Liver (tissue), 9 donors: ENCODE measurements around the gene URAD. TPM values are rescaled to one million over a fixed set of nuclear protein-coding genes. Genes with fewer than 3 reads are reported as not detected.
A peak's percentile ranks its signal among the peaks of the same experiment; 100 is the strongest.

Source experiments
- DNase-seq: peaks from one replicate; pipeline ENCODE4 v3.0.0-alpha.2; 2017; ENCODE audit warnings: low spot score
- H3K27ac ChIP-seq, 2 donors: one replicate each; pipeline ENCODE4 v1.7.0; 2013; ENCODE audit warnings: inconsistent platforms in 2 of 2, low read length in 2 of 2, control low read depth in 1 of 2, low read depth in 1 of 2, mild to moderate bottlenecking in 1 of 2
- H3K27me3 ChIP-seq, 4 donors: one replicate each; pipeline versions ENCODE4 v1.6.1 to v1.7.0; 2013; ENCODE audit warnings: low read length in 3 of 4, inconsistent platforms in 1 of 4, mild to moderate bottlenecking in 1 of 4, moderate library complexity in 1 of 4; ENCODE audit not compliant: control insufficient read depth in 4 of 4, insufficient read depth in 4 of 4
- H3K36me3 ChIP-seq, 4 donors: one replicate each; pipeline versions ENCODE4 v1.6.1 to v1.7.0; 2013; ENCODE audit warnings: low read length in 3 of 4, mild to moderate bottlenecking in 3 of 4, low read depth in 1 of 4, moderate library complexity in 1 of 4; ENCODE audit not compliant: control insufficient read depth in 4 of 4, insufficient read depth in 3 of 4
- H3K4me1 ChIP-seq, 4 donors: one replicate each; pipeline versions ENCODE4 v1.6.1 to v1.7.0; 2013; ENCODE audit warnings: low read length in 3 of 4, mild to moderate bottlenecking in 3 of 4, moderate library complexity in 1 of 4; ENCODE audit not compliant: control insufficient read depth in 4 of 4, insufficient read depth in 4 of 4
- H3K4me3 ChIP-seq, 3 donors: one replicate each; pipeline versions ENCODE4 v1.6.1 to v1.7.0; 2013; ENCODE audit warnings: low read length in 3 of 3, control low read depth in 1 of 3, low read depth in 1 of 3, mild to moderate bottlenecking in 1 of 3
- H3K9ac ChIP-seq, 2 donors: one replicate each; pipeline ENCODE4 v1.7.0; 2013; ENCODE audit warnings: low read length in 2 of 2, mild to moderate bottlenecking in 2 of 2, moderate library complexity in 2 of 2, control low read depth in 1 of 2, low read depth in 1 of 2
- H3K9me3 ChIP-seq, 4 donors: one replicate each; pipeline versions ENCODE4 v1.6.1 to v1.7.0; 2013; ENCODE audit warnings: low read length in 3 of 4; ENCODE audit not compliant: control insufficient read depth in 4 of 4
- ATF3 ChIP-seq: IDR thresholded peaks from 2 replicates; pipeline ENCODE4 v1.6.1; 2016; ENCODE audit warnings: antibody characterized with exemption
- CTCF ChIP-seq: fragments of 150-350 bp; IDR thresholded peaks from 2 replicates; pipeline ENCODE4 v1.5.1; 2017; ENCODE audit warnings: improper control_type of control experiment, low read depth, low read length; ENCODE audit not compliant: missing input control
- EGR1 ChIP-seq, 2 donors: IDR thresholded peaks; 2 replicates each; pipeline ENCODE4 v1.6.1; 2016 to 2018; ENCODE audit warnings: antibody characterized with exemption in 2 of 2, low read depth in 2 of 2
- FOXA1 ChIP-seq: IDR thresholded peaks from 2 replicates; pipeline ENCODE4 v1.6.1; 2016; ENCODE audit warnings: antibody characterized with exemption
- FOXA2 ChIP-seq: IDR thresholded peaks from 2 replicates; pipeline ENCODE4 v1.6.1; 2016; ENCODE audit warnings: antibody characterized with exemption
- GABPA ChIP-seq, 2 donors: IDR thresholded peaks in 1 of 2; conservative IDR thresholded peaks in 1 of 2; 2 replicates each; pipeline ENCODE4 v1.6.1; 2016; ENCODE audit warnings: antibody characterized with exemption in 2 of 2, mild to moderate bottlenecking in 1 of 2, moderate library complexity in 1 of 2
- HNF4A ChIP-seq, 2 donors: conservative IDR thresholded peaks; 2 replicates each; pipeline ENCODE4 v1.6.1; 2016; ENCODE audit warnings: antibody characterized with exemption in 2 of 2, mild to moderate bottlenecking in 2 of 2
- HNF4G ChIP-seq: IDR thresholded peaks from 2 replicates; pipeline ENCODE4 v1.6.1; 2016; ENCODE audit warnings: antibody characterized with exemption
- JUND ChIP-seq, 2 donors: IDR thresholded peaks; 2 replicates each; pipeline ENCODE4 v1.6.1; 2016; ENCODE audit warnings: antibody characterized with exemption in 2 of 2
- MAX ChIP-seq: IDR thresholded peaks from 2 replicates; pipeline ENCODE4 v1.6.1; 2016; ENCODE audit warnings: antibody characterized with exemption
- NR2F2 ChIP-seq: IDR thresholded peaks from 2 replicates; pipeline ENCODE4 v1.6.1; 2016; ENCODE audit warnings: antibody characterized with exemption
- RAD21 ChIP-seq, 2 donors: IDR thresholded peaks; 2 replicates each; pipeline ENCODE4 v1.6.1; 2016; ENCODE audit warnings: antibody characterized with exemption in 2 of 2, mild to moderate bottlenecking in 2 of 2
- REST ChIP-seq: IDR thresholded peaks from 2 replicates; pipeline ENCODE4 v1.6.1; 2016; ENCODE audit warnings: antibody characterized with exemption, mild to moderate bottlenecking
- RXRA ChIP-seq, 2 donors: IDR thresholded peaks; 2 replicates each; pipeline ENCODE4 v1.6.1; 2017 to 2018; ENCODE audit warnings: antibody characterized with exemption in 2 of 2, mild to moderate bottlenecking in 1 of 2
- SP1 ChIP-seq: IDR thresholded peaks from 2 replicates; pipeline ENCODE4 v1.6.1; 2018; ENCODE audit warnings: antibody characterized with exemption, mild to moderate bottlenecking
- TAF1 ChIP-seq: conservative IDR thresholded peaks from 2 replicates; pipeline ENCODE4 v1.6.1; 2016; ENCODE audit warnings: antibody characterized with exemption, mild to moderate bottlenecking
- YY1 ChIP-seq: IDR thresholded peaks from 2 replicates; pipeline ENCODE4 v1.6.1; 2016; ENCODE audit warnings: antibody characterized with exemption, mild to moderate bottlenecking
- ZBTB33 ChIP-seq: IDR thresholded peaks from 2 replicates; pipeline ENCODE4 v1.6.1; 2016; ENCODE audit warnings: antibody characterized with exemption
- WGBS: extraction: QIAGEN DNeasy Blood & Tissue Kit; methylation state at CpG from one replicate; pipeline ENCODE4 v1.1.7; 2013; 5-methylcytosine and 5-hydroxymethylcytosine counted together
- polyA plus RNA-seq, 2 donors: library from polyadenylated mRNA; stranded (reverse) in 1 of 2; unstranded in 1 of 2; fragments of 200-250 nt in 1 of 2; fragments of >200 nt in 1 of 2; fragmentation: Nextera tagmentation in 1 of 2; extraction: Ambion mirVana in 1 of 2; gene quantifications; one replicate each; pipeline versions ENCODE4 v1.2.1 to v1.2.3, GENCODE V29; 2013 to 2015
- total RNA-seq, 2 donors: library from RNA; depleted of rRNA; stranded (reverse); fragments of >200 nt; gene quantifications; one replicate each; pipeline ENCODE4 v1.2.3, GENCODE V29; 2014
- donor health status: healthy.
- donor health status: healthy.
- donor health status: healthy.
- donor health status: healthy.
- donor health status: healthy.

The URAD gene
- total and polyA plus RNA-seq, 4 donors, result not detected

- H3K27ac ChIP-seq, result peak overlapping the region; percentile 84 to 94
- H3K36me3 ChIP-seq, result no peaks in the 10 kb centered on the region
- peak overlapping the region in 2 of 3 donors; percentile 61 to 80 for H3K4me3 ChIP-seq
- H3K27me3 ChIP-seq, result no peaks in the 10 kb centered on the region
- 6% methylated on average over 30 of the region's 30 CpGs for WGBS
- peaks cover 8 to 17% (median 15%) of the 10 kb centered on the region in 4 donors for H3K4me1 ChIP-seq
- TF ChIP-seq GABPA (IDR thresholded peaks at IDR 0.05 in 1 of 2, conservative IDR thresholded peaks at IDR 0.05 in 1 of 2) (no peak), ZBTB33 (no peak), JUND (IDR thresholded peaks at IDR 0.05) (no peak), FOXA2 (no peak), ATF3 (peak; percentile 22), TAF1 (peak; percentile 76), YY1 (peak; percentile 60), RXRA (IDR thresholded peaks at IDR 0.05) (peak; percentile 38 to 55), EGR1 (IDR thresholded peaks at IDR 0.05; ENCODE audit: low read depth in 2 of 2) (peak; percentile 26 to 36), REST (no peak), NR2F2 (peak; percentile 16), MAX (peak; percentile 26), RAD21 (IDR thresholded peaks at IDR 0.05) (peak; percentile 16 to 46), HNF4A (conservative IDR thresholded peaks at IDR 0.05) (peak; percentile 61 to 71), HNF4G (peak; percentile 49), SP1 (peak; percentile 85), CTCF (no peak), FOXA1 (no peak)
- H3K9ac ChIP-seq, result peak overlapping the region; percentile 52 to 77
- DNase-seq, result peak; percentile 47
- no peaks in the 10 kb centered on the region for H3K9me3 ChIP-seq
Measured at GRCh38 chr13:27952876-27953675, 35.4 kb downstream of the URAD start.
